Stimulated activated CD4-positive, alpha-beta T cell treated with anti-CD3 and anti-CD28 coated beads, Interleukin-1b, Interleukin-23, amount 100 ng/mL, for 24 hours (primary cell): ENCODE results near the gene GNAI3.
"Not testable (repeated sequence)": the region's sequence is repeated elsewhere in the genome, so short reads cannot be mapped to it uniquely, and the experiment has no call there.

ENCODE experiments used
- DNase-seq, 4 experiments: peaks; one replicate each; pipeline ENCODE4 v3.0.0-alpha.2; 2020; ENCODE audit warnings: low read depth in 4 of 4, low spot score in 1 of 4

GNAI3 gene

DNA sequence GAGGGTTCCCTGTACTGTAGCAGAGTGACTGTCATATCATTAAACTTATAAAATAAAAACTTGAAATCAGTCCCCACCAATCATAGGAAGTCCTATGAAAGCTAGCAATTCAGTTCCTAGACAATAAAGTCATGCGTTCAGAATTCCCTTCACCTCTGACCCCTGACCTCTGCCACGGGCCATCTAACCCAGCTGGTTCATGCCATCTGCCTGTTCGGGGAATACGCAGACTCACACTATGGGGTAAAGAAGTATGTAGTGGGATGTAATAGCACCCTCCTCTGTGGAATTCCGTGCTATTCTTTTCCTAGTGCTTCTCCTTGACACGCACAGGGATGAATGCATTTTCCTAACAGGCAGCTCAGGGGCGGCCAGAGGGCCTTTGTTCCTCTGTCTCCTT, 109.6 kb downstream of the GNAI3 start:
- no peak for DNase-seq

DNA sequence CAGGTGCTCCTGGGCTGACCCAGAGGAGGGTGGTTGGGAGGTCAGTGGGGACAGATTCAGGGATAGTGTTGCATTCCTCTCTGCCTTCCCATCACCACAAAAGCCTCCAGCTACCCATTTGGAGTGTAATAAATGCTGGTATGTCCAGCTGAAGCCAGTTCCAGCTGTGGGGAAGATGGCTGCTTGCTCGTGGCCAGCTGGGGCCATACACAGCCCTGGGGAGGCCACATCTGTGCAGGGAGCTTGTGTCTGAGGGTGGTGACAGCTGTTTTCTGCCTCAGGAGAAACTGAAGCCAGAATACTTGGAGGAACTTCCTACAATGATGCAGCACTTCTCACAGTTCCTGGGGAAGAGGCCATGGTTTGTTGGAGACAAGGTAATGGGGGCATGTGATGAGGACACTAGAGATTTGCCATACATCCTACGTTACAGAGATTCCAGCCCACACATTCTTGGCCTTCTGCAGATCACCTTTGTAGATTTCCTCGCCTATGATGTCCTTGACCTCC, 110.2 kb downstream of the GNAI3 start:
- no peak for DNase-seq

DNA sequence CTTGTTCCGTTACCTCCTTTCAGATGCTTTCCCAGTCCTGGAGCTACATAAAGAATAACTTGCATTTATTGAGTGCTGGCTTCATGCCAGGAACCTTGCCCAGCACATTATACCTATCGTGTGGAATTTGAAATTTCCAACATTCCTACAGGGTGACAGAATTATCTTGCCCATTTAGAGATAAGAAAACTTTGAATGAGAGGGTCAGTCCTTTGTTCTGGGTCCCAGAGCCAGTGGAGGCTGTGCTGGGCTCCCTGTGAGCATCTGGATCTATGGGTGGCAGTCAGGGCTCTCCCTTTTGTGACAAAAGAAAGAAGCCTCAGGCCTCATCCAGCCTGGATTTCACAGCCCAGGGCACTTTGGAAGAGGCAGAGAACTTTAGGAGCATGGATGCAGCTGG, 110.7 kb downstream of the GNAI3 start:
- no peak for DNase-seq

DNA sequence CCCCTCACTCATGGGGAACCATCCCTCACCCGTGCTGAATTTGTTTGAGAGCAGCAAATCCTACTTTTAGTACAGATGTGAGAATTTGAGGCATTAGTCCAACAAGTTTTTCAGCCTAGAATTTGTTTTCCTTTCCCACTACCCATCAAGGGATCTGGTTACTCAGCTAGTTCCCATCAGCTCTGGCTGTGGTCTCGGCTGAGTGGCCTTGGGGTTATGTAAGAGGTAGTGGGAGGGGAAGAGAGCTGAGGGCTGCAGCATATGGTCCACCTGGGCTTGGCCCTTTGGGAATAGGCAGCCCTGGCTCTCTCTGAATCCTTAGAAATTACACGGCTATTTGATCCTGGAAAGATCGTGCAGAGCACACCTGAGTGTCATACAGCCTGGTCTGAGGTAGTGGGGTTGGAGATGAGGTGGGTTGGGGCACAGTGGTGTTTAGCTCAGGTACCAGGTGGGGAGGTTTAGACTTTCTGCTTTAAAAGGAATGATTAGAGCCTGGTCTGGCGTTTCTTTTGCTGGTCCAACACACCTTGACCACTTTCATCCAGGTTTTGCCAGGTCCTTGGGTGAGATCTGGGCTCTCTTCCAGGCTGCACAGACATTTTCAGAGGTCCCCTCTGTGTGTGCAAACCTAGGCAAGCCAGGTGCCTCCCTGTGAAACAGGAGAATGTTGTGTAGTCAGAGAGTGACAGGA, 111.7 kb downstream of the GNAI3 start:
- no peak for DNase-seq

DNA sequence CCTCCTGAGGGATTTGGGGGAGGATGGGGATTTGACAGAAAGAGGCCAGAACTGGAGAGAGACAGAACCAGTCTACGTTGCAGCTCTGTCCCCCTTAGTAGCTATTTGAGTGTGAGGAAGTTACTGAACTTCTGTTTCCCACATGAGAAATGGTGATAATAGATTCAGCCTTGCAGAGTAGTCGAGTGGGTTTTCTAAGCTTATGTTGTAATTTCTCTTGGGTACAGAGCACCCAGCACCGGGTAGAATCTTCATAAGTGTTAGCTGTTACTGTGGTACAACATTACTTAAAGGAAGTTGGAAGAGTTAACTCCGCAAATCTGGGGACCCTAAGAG, 112.2 kb downstream of the GNAI3 start:
- not testable (repeated sequence) for DNase-seq

DNA sequence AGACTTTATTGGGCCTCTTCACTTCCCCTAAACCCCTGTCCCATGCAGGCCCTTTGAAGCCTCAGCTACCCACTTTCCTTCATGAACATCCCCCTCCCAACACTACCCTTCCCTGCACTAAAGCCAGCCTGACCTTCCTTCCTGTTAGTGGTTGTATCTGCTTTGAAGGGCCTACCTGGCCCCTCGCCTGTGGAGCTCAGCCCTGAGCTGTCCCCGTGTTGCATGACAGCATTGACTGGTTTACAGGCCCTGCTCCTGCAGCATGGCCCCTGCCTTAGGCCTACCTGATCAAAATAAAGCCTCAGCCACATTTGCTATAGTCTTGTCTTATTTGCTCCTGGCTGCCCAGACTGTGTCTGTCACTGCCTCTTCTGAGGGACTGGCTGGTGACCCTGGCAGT, 113.0 kb downstream of the GNAI3 start:
- DNase-seq, result no peak

DNA sequence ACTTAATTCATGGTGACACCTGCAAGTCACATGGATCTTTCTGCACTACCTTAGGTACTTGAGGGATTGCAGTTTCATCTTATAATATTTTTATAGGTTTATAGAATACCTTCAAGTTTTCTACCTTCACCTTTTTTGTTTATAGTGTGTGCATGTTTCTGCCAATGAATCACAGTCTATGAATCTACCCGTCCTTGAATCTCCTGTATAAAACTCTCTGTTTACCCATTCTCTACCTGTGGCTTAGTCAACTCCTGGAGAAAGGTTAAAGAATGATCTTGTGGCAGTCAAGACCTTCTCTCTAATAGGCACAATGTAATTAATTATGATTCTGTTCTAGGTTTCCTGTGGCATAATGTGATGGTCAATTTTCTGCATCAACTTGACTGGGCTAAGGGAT, 116.3 kb downstream of the GNAI3 start:
- DNase-seq, result no peak

DNA sequence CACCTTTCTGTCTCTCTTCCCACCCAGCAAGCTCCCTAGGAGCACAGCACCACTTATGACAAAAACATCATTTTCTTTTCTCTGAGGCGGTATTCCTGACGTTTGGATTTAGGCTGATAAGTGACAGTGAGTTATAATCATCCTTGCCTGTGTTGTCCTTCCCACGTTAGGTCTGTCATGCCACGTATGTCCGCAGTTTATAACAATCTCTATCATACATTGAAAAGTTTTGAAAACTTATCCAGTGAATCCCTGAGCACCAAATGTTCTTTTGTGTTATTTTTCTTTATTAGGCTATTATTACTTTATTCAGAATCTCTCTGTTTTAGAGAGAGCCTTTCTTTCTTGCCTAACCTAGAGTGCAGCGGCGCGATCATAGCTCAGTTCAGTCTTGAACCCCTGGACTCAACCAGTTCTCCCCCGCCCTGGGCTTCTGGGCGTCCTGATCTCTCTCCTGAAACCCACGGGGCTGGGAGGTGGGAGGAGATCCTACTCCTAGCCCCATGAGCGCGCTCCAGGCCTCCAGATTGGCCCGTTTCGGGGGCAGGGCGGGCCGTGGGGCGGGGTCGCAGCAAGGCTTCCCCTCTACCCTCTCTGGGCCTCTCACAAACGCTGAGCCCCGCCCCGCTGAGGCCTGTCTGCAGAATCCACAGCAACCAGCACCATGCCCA, 119.2 kb downstream of the GNAI3 start, which contains the start of gene GSTM2:
GSTM2 (plus strand) TSS at position 606 of the 671 bp plus-strand sequence; CDS start at position 665, 59 bp downstream.
- DNase-seq, result peak; percentile 65 to 86 (median 76)
